Choroid plexus epithelial cell (primary cell): ENCODE results near the gene TNS1.

ENCODE experiments used
- DNase-seq: peaks from one replicate; pipeline ENCODE4 v3.0.0-alpha.2; 2010; ENCODE audit warnings: low read depth
- H3K4me3 ChIP-seq: 2 replicates; pipeline ENCODE4 v1.5.1; 2011; ENCODE audit warnings: low read depth, mild to moderate bottlenecking, control low read depth, low read length, moderate library complexity
- CTCF ChIP-seq: conservative IDR thresholded peaks from 2 replicates; pipeline ENCODE4 v1.5.1; 2011; ENCODE audit warnings: low read depth, mild to moderate bottlenecking, control low read depth, inconsistent platforms, low read length, moderate library complexity

TNS1 gene

DNA sequence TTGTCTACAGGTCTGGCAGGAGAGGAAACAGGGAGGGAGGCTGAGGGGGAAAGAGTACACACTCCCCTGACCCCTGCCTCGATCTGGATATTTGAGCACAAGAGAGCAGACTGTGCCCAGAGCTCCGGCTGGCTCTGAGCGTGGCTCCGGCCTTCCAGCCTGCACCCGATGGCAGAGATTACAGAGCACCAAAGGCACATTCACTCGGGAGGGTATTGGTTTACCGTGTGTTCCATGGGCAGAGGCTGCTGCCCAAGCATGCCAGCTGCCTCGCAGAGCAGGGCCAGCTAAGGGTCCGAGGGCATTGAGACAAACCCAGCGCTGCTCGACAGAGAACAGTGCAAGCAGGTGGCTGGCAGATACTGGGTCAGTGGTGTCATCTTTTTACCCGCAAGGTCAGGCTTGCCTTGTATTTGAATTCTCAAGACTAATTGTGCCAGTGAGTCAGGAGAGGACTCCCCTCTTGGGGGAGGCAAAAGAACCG, 132.2 kb downstream of the TNS1 start:
- no peak for DNase-seq
- no peak for TF ChIP-seq CTCF

GRCh38 chr2:217868911-217869334, 133.9 kb downstream of the TNS1 start:
- TF ChIP-seq CTCF: no peak
- H3K4me3 ChIP-seq: no peak overlapping the region
- no peak for DNase-seq

More for the DNA sequence above, 132.2 kb downstream of the TNS1 start:
- no peak overlapping the region for H3K4me3 ChIP-seq

GRCh38 chr2:217868265-217868892, 134.4 kb downstream of the TNS1 start:
- H3K4me3 ChIP-seq: no peak overlapping the region
- no peak for TF ChIP-seq CTCF
- no peak for DNase-seq

DNA sequence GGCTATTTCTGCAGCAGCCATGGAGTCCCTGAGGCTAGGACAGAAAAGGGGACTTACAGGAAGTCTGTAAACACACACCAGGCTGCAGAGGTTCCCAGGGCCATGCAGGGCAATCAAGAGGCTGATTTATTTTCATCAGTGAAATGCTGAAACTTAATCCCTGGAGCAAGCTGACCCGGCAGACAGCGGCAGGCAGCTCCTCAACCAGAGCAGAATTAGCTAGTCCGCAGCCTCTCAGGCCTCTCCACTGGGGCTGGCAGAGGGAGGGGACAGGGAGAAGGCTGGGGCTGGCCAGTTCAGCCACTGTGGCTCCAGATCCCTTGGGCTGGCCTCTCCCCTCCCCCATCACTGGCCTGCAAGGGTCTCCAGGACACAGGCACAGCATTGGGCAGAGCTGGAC, 136.3 kb downstream of the TNS1 start:
- H3K4me3 ChIP-seq: no peak overlapping the region
- DNase-seq: no peak
- TF ChIP-seq CTCF: no peak

- TF ChIP-seq CTCF: no peak
- H3K4me3 ChIP-seq: no peak overlapping the region
- no peak for DNase-seq
Observed at GRCh38 chr2:217864963-217865772, 137.6 kb downstream of the TNS1 start.

DNA sequence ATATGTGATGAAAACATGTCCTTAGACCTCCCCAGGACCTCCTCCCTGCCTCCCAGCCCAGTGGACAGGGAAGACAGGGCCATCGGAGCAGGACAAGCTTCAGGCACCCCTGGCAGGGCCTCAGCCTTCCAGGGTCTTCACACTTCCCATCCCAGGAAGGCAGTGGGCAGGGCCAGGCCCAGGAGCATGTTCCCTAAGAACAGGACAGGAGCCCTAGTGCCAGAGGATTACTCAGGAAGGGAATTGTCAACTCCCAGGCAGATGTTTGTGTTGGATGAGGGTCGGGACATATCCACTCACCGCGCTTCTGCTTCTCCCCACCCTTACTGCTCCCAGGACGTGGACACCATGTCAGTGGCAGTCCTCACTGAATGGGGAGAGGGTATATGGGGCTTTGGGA, 138.9 kb downstream of the TNS1 start:
- no peak for TF ChIP-seq CTCF
- H3K4me3 ChIP-seq: no peak overlapping the region
- no peak for DNase-seq

GRCh38 chr2:217861334-217861877, 141.4 kb downstream of the TNS1 start:
- DNase-seq: no peak
- no peak for TF ChIP-seq CTCF
- no peak overlapping the region for H3K4me3 ChIP-seq
